Fibroblast of lung (primary cell): ENCODE results near the gene ME2. TPM values are rescaled to one million over a fixed set of nuclear protein-coding genes. Genes with fewer than 3 reads are reported as not detected.

Experiments used
- DNase-seq, 2 donors: peaks; one replicate each; pipeline versions ENCODE4 v3.0.0 to v3.0.0-alpha.2; 2010; ENCODE audit warnings: low read depth in 2 of 2
- H2AFZ ChIP-seq: 2 replicates; pipeline ENCODE4 v1.5.1; 2012; ENCODE audit warnings: low read length, control low read depth, inconsistent platforms
- H3K27ac ChIP-seq: 2 replicates; pipeline ENCODE4 v1.5.1; 2011; ENCODE audit warnings: low read length, control low read depth; ENCODE audit not compliant: insufficient read depth
- H3K27me3 ChIP-seq: 2 replicates; pipeline ENCODE4 v1.5.1; 2011; ENCODE audit warnings: mild to moderate bottlenecking, low read length; ENCODE audit not compliant: control insufficient read depth, insufficient read depth
- H3K36me3 ChIP-seq: 2 replicates; pipeline ENCODE4 v1.5.1; 2011; ENCODE audit warnings: low read length; ENCODE audit not compliant: control insufficient read depth, insufficient read depth
- H3K4me1 ChIP-seq: 2 replicates; pipeline ENCODE4 v1.5.1; 2011; ENCODE audit warnings: low read length; ENCODE audit not compliant: control insufficient read depth, insufficient read depth; ENCODE audit errors: extremely low read depth
- H3K4me2 ChIP-seq: 2 replicates; pipeline ENCODE4 v1.5.1; 2011; ENCODE audit warnings: low read length, control low read depth; ENCODE audit not compliant: insufficient read depth; ENCODE audit errors: extremely low read depth
- H3K4me3 ChIP-seq, 4 experiments: fragments of 200-600 bp in 1 of 4; sonication (generic) in 1 of 4; replicated peaks in 1 of 4; 2 replicates each; pipeline ENCODE4 v1.5.1; 2011 to 2016; ENCODE audit warnings: low read length in 4 of 4, low read depth in 3 of 4, mild to moderate bottlenecking in 3 of 4, control low read depth in 2 of 4, inconsistent platforms in 1 of 4, mixed read lengths in 1 of 4; ENCODE audit not compliant: insufficient read depth in 1 of 4; ENCODE audit errors: control extremely low read depth in 1 of 4
- H3K79me2 ChIP-seq: 2 replicates; pipeline ENCODE4 v1.5.1; 2012; ENCODE audit warnings: mild to moderate bottlenecking, low read length, inconsistent platforms; ENCODE audit not compliant: control insufficient read depth, insufficient read depth
- H3K9ac ChIP-seq: 2 replicates; pipeline ENCODE4 v1.5.1; 2011; ENCODE audit warnings: mild to moderate bottlenecking, low read length, control low read depth; ENCODE audit not compliant: insufficient read depth
- H3K9me3 ChIP-seq: 2 replicates; pipeline ENCODE4 v1.5.1; 2012; ENCODE audit warnings: low read depth, low read length; ENCODE audit not compliant: control insufficient read depth, insufficient read depth
- H4K20me1 ChIP-seq: 2 replicates; pipeline ENCODE4 v1.5.1; 2011; ENCODE audit warnings: low read length; ENCODE audit not compliant: control insufficient read depth, insufficient read depth; ENCODE audit errors: extremely low read depth
- CTCF ChIP-seq, 2 donors: IDR thresholded peaks in 1 of 2; conservative IDR thresholded peaks in 1 of 2; 1 replicate in 1 of 2; 2 replicates in 1 of 2; pipeline ENCODE4 v1.5.1; 2011 to 2012; ENCODE audit warnings: low read length in 2 of 2, control low read depth in 1 of 2, inconsistent platforms in 1 of 2, low read depth in 1 of 2, mild to moderate bottlenecking in 1 of 2
- EZH2 ChIP-seq: IDR thresholded peaks from 2 replicates; pipeline ENCODE4 v1.5.1; 2012; ENCODE audit warnings: low read length, control low read depth, mild to moderate bottlenecking; ENCODE audit errors: missing control alignments
- polyA plus RNA-seq, 2 donors: library from polyadenylated mRNA; depleted of rRNA in 1 of 2; stranded (reverse) in 1 of 2; unstranded in 1 of 2; fragments of >200 nt; gene quantifications; 2 replicates each; pipeline ENCODE4 v1.2.1, GENCODE V29; 2011 to 2012; ENCODE audit warnings: missing spikeins in 1 of 2
- total RNA-seq: library from RNA; depleted of rRNA; stranded (reverse); fragments of >200 nt; gene quantifications from 2 replicates; pipeline ENCODE4 v1.2.1, GENCODE V29; 2014

Gene ME2
- total and polyA plus RNA-seq, 2 donors (not counting 1 experiment from before 2014, with no cell fraction given) = 40.5 to 57.0 TPM

GRCh38 chr18:50911006-50911405 is 32.1 kb downstream of the ME2 start:
- TF ChIP-seq EZH2 (no peak), CTCF (conservative IDR thresholded peaks at IDR 0.05 in 1 of 2, IDR thresholded peaks at IDR 0.05 in 1 of 2; ENCODE audit: low read depth in 1 of 2, low read length in 2 of 2) (no peak)
- H3K9me3 ChIP-seq = no peaks in the 10 kb centered on the region

GRCh38 chr18:50917021-50917420 is 38.1 kb downstream of the ME2 start:
- H3K27me3 ChIP-seq = no peaks in the 10 kb centered on the region
- no peaks in the 10 kb centered on the region for H3K4me1 ChIP-seq
- H3K4me3 ChIP-seq = no peak overlapping the region
- no peaks in the 10 kb centered on the region for H3K9me3 ChIP-seq
- no peak overlapping the region for H2AFZ ChIP-seq
- TF ChIP-seq EZH2 (no peak), CTCF (conservative IDR thresholded peaks at IDR 0.05 in 1 of 2, IDR thresholded peaks at IDR 0.05 in 1 of 2; ENCODE audit: low read depth in 1 of 2, low read length in 2 of 2) (no peak)
- no peaks in the 10 kb centered on the region for H4K20me1 ChIP-seq
- peak; percentile 6 to 20 for DNase-seq
- no peaks in the 10 kb centered on the region for H3K36me3 ChIP-seq
- no peak overlapping the region for H3K27ac ChIP-seq
- no peaks in the 10 kb centered on the region for H3K79me2 ChIP-seq
- no peak overlapping the region for H3K9ac ChIP-seq
- no peak overlapping the region for H3K4me2 ChIP-seq

More at GRCh38 chr18:50911006-50911405, 32.1 kb downstream of the ME2 start:
- Histone ChIP-seq H3K9ac (no peak overlapping the region), H3K79me2 (no peaks in the 10 kb centered on the region), H3K4me1 (no peaks in the 10 kb centered on the region), H2AFZ (no peak overlapping the region), H4K20me1 (no peaks in the 10 kb centered on the region), H3K36me3 (no peaks in the 10 kb centered on the region), H3K27me3 (no peaks in the 10 kb centered on the region), H3K27ac (no peak overlapping the region), H3K4me2 (no peak overlapping the region), H3K4me3 (no peak overlapping the region)
- no peak for DNase-seq

GRCh38 chr18:50918153-50918552 is 39.2 kb downstream of the ME2 start:
- H3K4me3 ChIP-seq = no peak overlapping the region

More at GRCh38 chr18:50918153-50918552, 39.2 kb downstream of the ME2 start:
- Histone ChIP-seq H3K79me2 (no peaks in the 10 kb centered on the region), H2AFZ (no peak overlapping the region), H3K27ac (no peak overlapping the region), H3K9me3 (no peaks in the 10 kb centered on the region), H3K9ac (no peak overlapping the region), H3K4me2 (no peak overlapping the region), H3K27me3 (no peaks in the 10 kb centered on the region), H3K4me1 (no peaks in the 10 kb centered on the region), H4K20me1 (no peaks in the 10 kb centered on the region), H3K36me3 (no peaks in the 10 kb centered on the region)
- no peak for DNase-seq
- TF ChIP-seq EZH2 = no peak
- no peak for TF ChIP-seq CTCF (conservative IDR thresholded peaks at IDR 0.05 in 1 of 2, IDR thresholded peaks at IDR 0.05 in 1 of 2; ENCODE audit: low read depth in 1 of 2, low read length in 2 of 2)
